Body of pancreas (tissue), 4 donors: ENCODE results near the gene LMO4. TPM values are rescaled to one million over a fixed set of nuclear protein-coding genes. Genes with fewer than 3 reads are reported as not detected.

ENCODE experiments used
- ATAC-seq: fragments of 150-250 bp; one replicate; pipeline ENCODE4 v1.9.1; 2016
- DNase-seq, 4 donors: peaks; one replicate each; pipeline ENCODE4 v3.0.0-alpha.2; 2019
- H3K27ac ChIP-seq, 4 donors: fragments of 200-600 bp; sonication (generic); 1 replicate in 3 of 4; 2 replicates in 1 of 4; pipeline versions ENCODE4 v1.5.1 to v1.6.1; 2016 to 2019; ENCODE audit warnings: mild to moderate bottlenecking in 1 of 4, mixed read lengths in 1 of 4, moderate library complexity in 1 of 4
- H3K27me3 ChIP-seq, 2 donors: fragments of 200-600 bp; sonication (generic); one replicate each; pipeline ENCODE4 v1.6.0; 2016; ENCODE audit warnings: mild to moderate bottlenecking in 1 of 2
- H3K36me3 ChIP-seq, 2 donors: fragments of 200-600 bp; sonication (generic); replicated peaks in 1 of 2; 2 replicates each; pipeline ENCODE4 v1.5.1; 2016; ENCODE audit warnings: low read depth in 2 of 2; ENCODE audit not compliant: insufficient read depth in 1 of 2
- H3K4me1 ChIP-seq: fragments of 200-600 bp; sonication (generic); one replicate; pipeline ENCODE4 v1.6.0; 2016
- H3K4me3 ChIP-seq, 2 donors: fragments of 200-600 bp; sonication (generic); 1 replicate in 1 of 2; 2 replicates in 1 of 2; pipeline ENCODE4 v1.5.1; 2016 to 2019
- H3K9me3 ChIP-seq, 3 donors: fragments of 200-600 bp; sonication (generic); 1 replicate in 2 of 3; 2 replicates in 1 of 3; pipeline ENCODE4 v1.5.1; 2016
- CTCF ChIP-seq, 7 experiments: fragments of 450-650 bp in 4 of 7; fragments of 200-600 bp in 3 of 7; sonication (generic) in 3 of 7; IDR thresholded peaks; one replicate each; pipeline ENCODE4 v1.5.1; 2016 to 2019; ENCODE audit warnings: antibody characterized with exemption in 7 of 7
- POLR2A ChIP-seq, 3 donors: fragments of 450-650 bp; IDR thresholded peaks; one replicate each; pipeline ENCODE4 v1.6.1; 2016; ENCODE audit warnings: antibody characterized with exemption in 3 of 3, mild to moderate bottlenecking in 2 of 3
- WGBS, 2 donors: methylation state at CpG; one replicate each; pipeline ENCODE4 v1.1.5; 2017; 5-methylcytosine and 5-hydroxymethylcytosine counted together
- intact Hi-C: fragments of 100-400 bp; cut with DNase I; formaldehyde crosslinking; loops from one replicate; pipeline ENCODE4 v1.15.1; 2023
- total RNA-seq, 2 donors: library from RNA; depleted of rRNA; stranded (reverse); fragments of >200 nt; gene quantifications; one replicate each; pipeline ENCODE4 v1.1.0, GENCODE V29; 2016

The LMO4 gene
- total RNA-seq, 2 donors from 2014 or later, result 14.2 to 23.6 TPM

- no peaks in the 10 kb centered on the region for H3K36me3 ChIP-seq
- intact Hi-C loops, result no loop called here
- H3K4me1 ChIP-seq, result no peaks in the 10 kb centered on the region
- no peak overlapping the region for H3K4me3 ChIP-seq
- TF ChIP-seq POLR2A (IDR thresholded peaks at IDR 0.05) (no peak), CTCF (IDR thresholded peaks at IDR 0.05) (no peak)
- no peaks in the 10 kb centered on the region for H3K9me3 ChIP-seq
- no peaks in the 10 kb centered on the region for H3K27me3 ChIP-seq
- WGBS, 2 donors, result 91 to 97% methylated on average over 2 of the region's 2 CpGs
- no peak for ATAC-seq
- no peak for DNase-seq
- no peak overlapping the region for H3K27ac ChIP-seq
These were observed 66.3 kb downstream of the LMO4 start for GRCh38 chr1:87394982-87395381.
